ENCODE results near the gene PLA2G12A. TPM values are rescaled to one million over a fixed set of nuclear protein-coding genes. Genes with fewer than 3 reads are reported as not detected.

Gene PLA2G12A
- total RNA-seq, 2 experiments from 2014 or later = 9.6 to 10.5 TPM

DNA sequence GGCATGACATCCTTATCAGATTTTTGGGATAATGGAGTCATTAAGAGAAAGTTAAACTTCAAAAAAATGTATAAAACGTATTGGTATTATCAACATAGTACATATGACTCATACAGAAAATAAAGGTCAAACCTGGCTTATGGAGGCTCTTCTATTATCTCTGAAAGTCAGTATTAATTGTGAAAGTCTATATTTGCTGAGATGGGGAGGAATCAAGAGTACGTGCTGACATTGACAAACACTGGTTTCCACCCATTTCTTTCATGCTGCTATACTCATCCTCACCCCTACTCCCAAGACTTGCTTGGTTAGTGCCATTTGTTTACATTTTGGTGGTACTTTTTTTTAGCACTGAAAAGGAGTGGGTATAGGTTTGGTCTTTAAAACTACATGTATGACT is 30.8 kb upstream of the PLA2G12A start:
- ATAC-seq (ENCODE audit: poor library complexity) (no peak), DNase-seq (no peak)
- TF ChIP-seq, protein P1, sequence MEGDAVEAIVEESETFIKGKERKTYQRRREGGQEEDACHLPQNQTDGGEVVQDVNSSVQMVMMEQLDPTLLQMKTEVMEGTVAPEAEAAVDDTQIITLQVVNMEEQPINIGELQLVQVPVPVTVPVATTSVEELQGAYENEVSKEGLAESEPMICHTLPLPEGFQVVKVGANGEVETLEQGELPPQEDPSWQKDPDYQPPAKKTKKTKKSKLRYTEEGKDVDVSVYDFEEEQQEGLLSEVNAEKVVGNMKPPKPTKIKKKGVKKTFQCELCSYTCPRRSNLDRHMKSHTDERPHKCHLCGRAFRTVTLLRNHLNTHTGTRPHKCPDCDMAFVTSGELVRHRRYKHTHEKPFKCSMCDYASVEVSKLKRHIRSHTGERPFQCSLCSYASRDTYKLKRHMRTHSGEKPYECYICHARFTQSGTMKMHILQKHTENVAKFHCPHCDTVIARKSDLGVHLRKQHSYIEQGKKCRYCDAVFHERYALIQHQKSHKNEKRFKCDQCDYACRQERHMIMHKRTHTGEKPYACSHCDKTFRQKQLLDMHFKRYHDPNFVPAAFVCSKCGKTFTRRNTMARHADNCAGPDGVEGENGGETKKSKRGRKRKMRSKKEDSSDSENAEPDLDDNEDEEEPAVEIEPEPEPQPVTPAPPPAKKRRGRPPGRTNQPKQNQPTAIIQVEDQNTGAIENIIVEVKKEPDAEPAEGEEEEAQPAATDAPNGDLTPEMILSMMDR (IDR thresholded peaks at IDR 0.05) = no peak
- no peaks in the 10 kb centered on the region for H3K9me3 ChIP-seq (ENCODE audit: control insufficient read depth in 1 of 2, insufficient read depth in 1 of 2, low read length in 2 of 2)
- H3K27ac ChIP-seq (ENCODE audit: low read depth in 1 of 2, low read length in 2 of 2) = no peak overlapping the region
- ChIA-PET POLR2A (no interaction called here), CTCF (no interaction called here)
- Mint-ChIP-seq H3K4me3 (no peak overlapping the region), H3K27me3 (peaks cover 22% of the 10 kb centered on the region), H3K9me3 (no peaks in the 10 kb centered on the region), H3K4me1 (ENCODE audit: low read depth) (no peaks in the 10 kb centered on the region), H3K27ac (no peak overlapping the region), H3K36me3 (ENCODE audit: low read depth) (no peaks in the 10 kb centered on the region)
- H3K4me1 ChIP-seq (ENCODE audit: insufficient read depth, low read length) = no peaks in the 10 kb centered on the region
- intact Hi-C loops (cut with DNase I, micrococcal nuclease) = no loop called here
- H3K4me3 ChIP-seq (ENCODE audit: low read length) = no peak overlapping the region
- H3K27me3 ChIP-seq (ENCODE audit: control insufficient read depth in 1 of 2, insufficient read depth in 2 of 2, low read length in 2 of 2) = no peaks in the 10 kb centered on the region
- no peaks in the 10 kb centered on the region for H3K36me3 ChIP-seq (ENCODE audit: insufficient read depth, low read length)

DNA sequence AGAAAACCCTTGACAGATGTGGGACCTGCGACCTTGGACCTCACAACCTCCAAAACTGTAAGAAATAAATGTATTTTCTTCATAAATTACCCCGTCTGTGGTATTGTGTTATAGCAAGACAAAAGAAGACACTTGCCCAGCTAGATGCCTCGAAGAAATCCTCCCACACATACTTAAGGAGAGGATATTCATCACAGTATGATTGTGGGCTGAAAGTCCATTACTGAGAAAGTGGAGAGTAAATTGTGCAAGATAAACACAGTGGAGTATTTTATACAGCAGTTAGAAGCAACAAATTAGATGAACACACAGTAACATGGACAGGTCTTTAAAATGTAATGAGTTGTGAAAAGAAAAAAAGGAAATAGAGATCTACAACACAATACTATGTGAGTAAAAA is 25.8 kb upstream of the PLA2G12A start:
- Mint-ChIP-seq H3K4me3 (no peak overlapping the region), H3K4me1 (ENCODE audit: low read depth) (no peaks in the 10 kb centered on the region), H3K27me3 (peaks cover 13% of the 10 kb centered on the region), H3K36me3 (ENCODE audit: low read depth) (no peaks in the 10 kb centered on the region), H3K27ac (no peak overlapping the region), H3K9me3 (no peaks in the 10 kb centered on the region)
- intact Hi-C loops (cut with DNase I, micrococcal nuclease) = no loop called here
- ATAC-seq (ENCODE audit: poor library complexity) (no peak), DNase-seq (no peak)
- no peaks in the 10 kb centered on the region for H3K4me1 ChIP-seq (ENCODE audit: insufficient read depth, low read length)
- TF ChIP-seq, protein P1 (IDR thresholded peaks at IDR 0.05) = no peak
- ChIA-PET CTCF (no interaction called here), POLR2A (no interaction called here)
- no peak overlapping the region for H3K27ac ChIP-seq (ENCODE audit: low read depth in 1 of 2, low read length in 2 of 2)
- no peaks in the 10 kb centered on the region for H3K9me3 ChIP-seq (ENCODE audit: control insufficient read depth in 1 of 2, insufficient read depth in 1 of 2, low read length in 2 of 2)
- H3K4me3 ChIP-seq (ENCODE audit: low read length) = no peak overlapping the region
- H3K27me3 ChIP-seq (ENCODE audit: control insufficient read depth in 1 of 2, insufficient read depth in 2 of 2, low read length in 2 of 2) = no peaks in the 10 kb centered on the region
- no peaks in the 10 kb centered on the region for H3K36me3 ChIP-seq (ENCODE audit: insufficient read depth, low read length)

DNA sequence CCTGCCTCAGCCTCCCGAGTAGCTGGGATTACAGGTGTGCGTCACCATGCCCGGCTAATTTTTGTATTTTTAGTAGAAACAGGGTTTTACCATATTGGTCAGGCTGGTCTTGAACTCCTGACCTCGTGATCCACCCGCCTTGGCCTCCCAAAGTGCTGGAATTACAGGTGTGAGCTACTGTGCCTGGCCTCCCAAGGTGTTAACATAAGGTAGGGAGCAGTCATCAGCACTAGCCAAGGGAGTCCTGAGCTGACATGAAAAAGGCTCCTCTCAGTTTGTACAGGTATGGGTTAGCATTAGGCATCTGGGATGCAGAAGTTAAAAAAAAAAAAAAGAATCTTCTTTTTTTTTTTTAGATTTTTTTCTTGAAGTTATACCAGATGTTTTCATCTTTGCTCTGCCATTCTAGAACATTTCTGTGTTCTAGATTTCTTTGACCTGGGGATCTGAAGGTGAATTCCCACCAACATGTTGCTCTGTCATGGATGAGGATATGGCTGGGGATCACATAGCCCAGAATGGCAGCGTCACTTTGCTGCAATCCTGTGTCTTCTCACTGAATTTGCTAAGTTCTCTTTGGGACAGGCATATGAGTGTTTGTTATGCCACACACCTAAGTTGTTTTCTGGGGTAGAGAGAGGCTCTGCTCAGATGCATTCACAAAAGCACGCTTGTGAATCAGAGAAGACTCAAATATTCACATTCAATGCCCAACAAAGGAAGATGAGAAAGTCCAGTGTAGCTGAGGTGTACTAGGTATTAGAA is 24.4 kb upstream of the PLA2G12A start:
- Histone ChIP-seq H3K4me3 (ENCODE audit: low read length) (no peak overlapping the region), H3K4me1 (ENCODE audit: insufficient read depth, low read length) (no peaks in the 10 kb centered on the region), H3K36me3 (ENCODE audit: insufficient read depth, low read length) (no peaks in the 10 kb centered on the region), H3K27me3 (ENCODE audit: control insufficient read depth in 1 of 2, insufficient read depth in 2 of 2, low read length in 2 of 2) (no peaks in the 10 kb centered on the region), H3K9me3 (ENCODE audit: control insufficient read depth in 1 of 2, insufficient read depth in 1 of 2, low read length in 2 of 2) (no peaks in the 10 kb centered on the region), H3K27ac (ENCODE audit: low read depth in 1 of 2, low read length in 2 of 2) (no peak overlapping the region)
- Mint-ChIP-seq H3K4me3 (no peak overlapping the region), H3K4me1 (ENCODE audit: low read depth) (no peaks in the 10 kb centered on the region), H3K27me3 (peaks cover 5% of the 10 kb centered on the region), H3K27ac (no peak overlapping the region), H3K9me3 (no peaks in the 10 kb centered on the region), H3K36me3 (ENCODE audit: low read depth) (no peaks in the 10 kb centered on the region)
- DNase-seq (peak in 1 of 14 experiments; percentile 9), ATAC-seq (ENCODE audit: poor library complexity) (peak; percentile 87)
- intact Hi-C loops (cut with DNase I, micrococcal nuclease) = no loop called here
- POLR2A ChIA-PET = no interaction called here
- TF ChIP-seq, protein P1 (IDR thresholded peaks at IDR 0.05) = no peak
- CTCF ChIA-PET = no interaction called here

Measured in CD4-positive, alpha-beta T cell (primary cell).